ENCODE results near the gene H2AZ1. TPM values are rescaled to one million over a fixed set of nuclear protein-coding genes. Genes with fewer than 3 reads are reported as not detected.

Gene H2AZ1
- total and polyA plus RNA-seq, 12 donors, result 49.7 to 234 (median 85.6) TPM

- H3K4me3 ChIP-seq, result no peak overlapping the region
- 86 to 95% (median 88%) methylated on average over 3 of the region's 3 CpGs for WGBS, 4 donors
- TF ChIP-seq, protein P1, sequence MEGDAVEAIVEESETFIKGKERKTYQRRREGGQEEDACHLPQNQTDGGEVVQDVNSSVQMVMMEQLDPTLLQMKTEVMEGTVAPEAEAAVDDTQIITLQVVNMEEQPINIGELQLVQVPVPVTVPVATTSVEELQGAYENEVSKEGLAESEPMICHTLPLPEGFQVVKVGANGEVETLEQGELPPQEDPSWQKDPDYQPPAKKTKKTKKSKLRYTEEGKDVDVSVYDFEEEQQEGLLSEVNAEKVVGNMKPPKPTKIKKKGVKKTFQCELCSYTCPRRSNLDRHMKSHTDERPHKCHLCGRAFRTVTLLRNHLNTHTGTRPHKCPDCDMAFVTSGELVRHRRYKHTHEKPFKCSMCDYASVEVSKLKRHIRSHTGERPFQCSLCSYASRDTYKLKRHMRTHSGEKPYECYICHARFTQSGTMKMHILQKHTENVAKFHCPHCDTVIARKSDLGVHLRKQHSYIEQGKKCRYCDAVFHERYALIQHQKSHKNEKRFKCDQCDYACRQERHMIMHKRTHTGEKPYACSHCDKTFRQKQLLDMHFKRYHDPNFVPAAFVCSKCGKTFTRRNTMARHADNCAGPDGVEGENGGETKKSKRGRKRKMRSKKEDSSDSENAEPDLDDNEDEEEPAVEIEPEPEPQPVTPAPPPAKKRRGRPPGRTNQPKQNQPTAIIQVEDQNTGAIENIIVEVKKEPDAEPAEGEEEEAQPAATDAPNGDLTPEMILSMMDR (IDR thresholded peaks at IDR 0.05), result no peak
- H3K36me3 ChIP-seq (replicated peaks in 1 of 2), result no peaks in the 10 kb centered on the region
- DNase-seq, result no peak
- H3K4me1 ChIP-seq (replicated peaks in 1 of 2), result peaks cover 0 to 5% of the 10 kb centered on the region in 2 donors
- peaks cover 0 to 4% (median 0%) of the 10 kb centered on the region in 3 donors for H3K9me3 ChIP-seq (replicated peaks in 1 of 3)
- H3K27me3 ChIP-seq, result no peaks in the 10 kb centered on the region
- H3K27ac ChIP-seq, result no peak overlapping the region
- intact Hi-C loops (cut with DNase I), result no loop called here
These were observed 11.8 kb downstream of the H2AZ1 start for GRCh38 chr4:99938243-99938753.

DNA sequence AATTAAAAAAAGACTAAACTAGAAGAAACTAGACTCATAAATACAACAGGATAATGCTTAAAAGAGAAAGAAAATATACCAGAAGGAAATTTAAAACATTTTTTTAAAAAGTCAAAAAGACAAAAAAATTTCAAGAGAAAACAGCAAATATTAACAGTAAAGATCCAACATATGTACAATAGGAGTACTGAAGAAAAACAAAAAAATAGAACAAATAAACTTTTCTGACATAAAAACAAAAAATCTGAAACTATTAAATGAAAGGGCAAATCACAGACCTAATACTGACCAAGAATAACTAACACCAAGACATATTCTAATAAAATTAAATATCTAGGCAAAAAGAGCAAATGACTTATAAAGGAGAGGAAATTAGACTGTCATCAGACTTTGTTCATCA lies 15.2 kb downstream of the H2AZ1 start:
- H3K9me3 ChIP-seq (replicated peaks in 1 of 3), result peaks cover 0 to 4% (median 0%) of the 10 kb centered on the region in 3 donors
- no peaks in the 10 kb centered on the region for H3K27me3 ChIP-seq
- no peak for DNase-seq
- no peak overlapping the region for H3K27ac ChIP-seq
- H3K4me1 ChIP-seq (replicated peaks in 1 of 2), result no peaks in the 10 kb centered on the region
- no peak overlapping the region for H3K4me3 ChIP-seq
- no peak for TF ChIP-seq POLR2A (IDR thresholded peaks at IDR 0.05)
- TF ChIP-seq, protein P1 (IDR thresholded peaks at IDR 0.05), result no peak
- no peaks in the 10 kb centered on the region for H3K36me3 ChIP-seq (replicated peaks in 1 of 2)
- intact Hi-C loops (cut with DNase I), result no loop called here

- H3K9me3 ChIP-seq (replicated peaks in 1 of 3), result peaks cover 0 to 6% (median 0%) of the 10 kb centered on the region in 3 donors
- DNase-seq, result no peak
- H3K27me3 ChIP-seq, result no peaks in the 10 kb centered on the region
- TF ChIP-seq, protein P1 (IDR thresholded peaks at IDR 0.05), result no peak
- TF ChIP-seq POLR2A (IDR thresholded peaks at IDR 0.05), result no peak
- no peaks in the 10 kb centered on the region for H3K4me1 ChIP-seq (replicated peaks in 1 of 2)
- no peak overlapping the region for H3K27ac ChIP-seq
- intact Hi-C loops (cut with DNase I), result no loop called here
- H3K36me3 ChIP-seq (replicated peaks in 1 of 2), result peaks cover 0 to 3% of the 10 kb centered on the region in 2 donors
- H3K4me3 ChIP-seq, result no peak overlapping the region
- WGBS, 4 donors, result 75 to 91% (median 84%) methylated on average over 2 of the region's 2 CpGs
These were observed 22.5 kb downstream of the H2AZ1 start for GRCh38 chr4:99927566-99927965.

GRCh38 chr4:99921174-99921573 lies 28.9 kb downstream of the H2AZ1 start:
- Histone ChIP-seq H3K27ac (no peak overlapping the region), H3K27me3 (no peaks in the 10 kb centered on the region), H3K4me3 (no peak overlapping the region), H3K4me1 (replicated peaks in 1 of 2) (no peaks in the 10 kb centered on the region), H3K9me3 (replicated peaks in 1 of 3) (peaks cover 0 to 8% (median 0%) of the 10 kb centered on the region in 3 donors), H3K36me3 (replicated peaks in 1 of 2) (peaks cover 0 to 13% of the 10 kb centered on the region in 2 donors)
- TF ChIP-seq, protein P1 (IDR thresholded peaks at IDR 0.05), result no peak
- TF ChIP-seq POLR2A (IDR thresholded peaks at IDR 0.05), result no peak
- no peak for DNase-seq
- 97 to 98% (median 97%) methylated on average over 3 of the region's 3 CpGs for WGBS, 4 donors
- intact Hi-C loops (cut with DNase I), result no loop called here
